Measurements from ENCODE around the gene ASB8. TPM values are rescaled to one million over a fixed set of nuclear protein-coding genes. Genes with fewer than 3 reads are reported as not detected.

ASB8 gene
- polyA plus RNA-seq, 2 of the 4 experiments (the other 2 are of a cell fraction): 16.2 to 25.6 TPM

GRCh38 chr12:48105867-48106680 lies 51.2 kb downstream of the ASB8 start, which contains the start of gene SENP1:
Gene SENP1 (minus strand): TSS chr12:48106079. CDS start chr12:48101472, 4,607 bp downstream.
- ChIA-PET POLR2A (interaction anchor here (1.0 to 2.1 kb wide), 4 partner anchors 13 to 104 kb away, joined by 3 to 24 read pairs (median 10); partner anchors contain the start of genes ASB8 and PFKM), CTCF (interaction anchor here (0.9 to 1.9 kb wide), 6 partner anchors 13 to 77 kb away, joined by 3 to 6 read pairs (median 4); partner anchors contain the start of genes CCDC184 and PFKM)
- H3K4me1 ChIP-seq: peaks cover 13% of the 10 kb centered on the region
- peak within 1 kb of the TSS; percentile 97 to 99 for H3K27ac ChIP-seq
- FAIRE-seq (no peak), ATAC-seq (peak; percentile 95 to 98), DNase-seq (ENCODE audit: low read depth in 1 of 2, low spot score in 1 of 2) (peak; percentile 86 to 94)
- no peaks in the 10 kb centered on the region for H3K9me3 ChIP-seq
- peak within 1 kb of the TSS; percentile 93 for H3K4me3 ChIP-seq
- 1% methylated on average over 36 of the region's 53 CpGs for WGBS (ENCODE audit: missing lambda C conversion rate)
- H3K4me2 ChIP-seq: peak within 1 kb of the TSS; percentile 90
- no peak for TF ChIP-seq EP300 (IDR thresholded peaks at IDR 0.05)
- TF ChIP-seq RFX5 (IDR thresholded peaks at IDR 0.05): 0 out of 2 replicates have a peak, but pooled peaks have one; percentile 19
- TF ChIP-seq ESRRA (IDR thresholded peaks at IDR 0.05; ENCODE audit: borderline replicate concordance, low read length): peak; percentile 22; the same call in 1 of the 2 replicates
- no peak for TF ChIP-seq CBX2 (IDR thresholded peaks at IDR 0.05; ENCODE audit: borderline replicate concordance, low read depth)
- TF ChIP-seq ZNF302 (CRISPR knock-in tag; IDR thresholded peaks at IDR 0.05): no peak
- 0 out of 2 replicates have a peak, but pooled peaks have one; percentile 55 for TF ChIP-seq ZSCAN20 (CRISPR knock-in tag; IDR thresholded peaks at IDR 0.05)
- TF ChIP-seq E2F6 (IDR thresholded peaks at IDR 0.05; ENCODE audit: borderline replicate concordance, low read depth): peak; percentile 70; the same call in 1 of the 2 replicates
- TF ChIP-seq RARB (CRISPR knock-in tag; IDR thresholded peaks at IDR 0.05): no peak
- no peak for TF ChIP-seq SREBF2 (IDR thresholded peaks at IDR 0.05)
- TF ChIP-seq HEYL (CRISPR knock-in tag; IDR thresholded peaks at IDR 0.05): 0 out of 2 replicates have a peak, but pooled peaks have one; percentile 37
- no peak for TF ChIP-seq FOXS1 (CRISPR knock-in tag; IDR thresholded peaks at IDR 0.05)
- TF ChIP-seq KDM5A (IDR thresholded peaks at IDR 0.05): peak; percentile 85
- peak; percentile 75 to 88; a peak in 4 of 5 replicates for TF ChIP-seq JUN (IDR thresholded peaks at IDR 0.05)
- TF ChIP-seq POLR2A (IDR thresholded peaks at IDR 0.05; ENCODE audit: low read length): peak; percentile 48; the same call in 1 of the 2 replicates
- no peak for TF ChIP-seq POLR2AphosphoS2 (conservative IDR thresholded peaks at IDR 0.05; ENCODE audit: low read length)
- TF ChIP-seq PBX3 (IDR thresholded peaks at IDR 0.05): no peak; the same call in 1 of the 2 replicates
- TF ChIP-seq MYC (IDR thresholded peaks at IDR 0.05; ENCODE audit: borderline replicate concordance, low read length): peak; percentile 61; the same call in 1 of the 2 replicates
- peak; percentile 3; the same call in 1 of the 3 replicates for TF ChIP-seq SMC3 (IDR thresholded peaks at IDR 0.05)
- no peak for TF ChIP-seq CHD2 (IDR thresholded peaks at IDR 0.05; ENCODE audit: low read length, partially characterized antibody)
- TF ChIP-seq MAX (IDR thresholded peaks at IDR 0.05): peak; percentile 74
- no peak for TF ChIP-seq REST (IDR thresholded peaks at IDR 0.05)
- TF ChIP-seq EHF (CRISPR knock-in tag; IDR thresholded peaks at IDR 0.05): 0 out of 2 replicates have a peak, but pooled peaks have one; percentile 45
- TF ChIP-seq PHF8 (IDR thresholded peaks at IDR 0.05; ENCODE audit: borderline replicate concordance, low read depth): peak; percentile 53
- TF ChIP-seq ELK1 (IDR thresholded peaks at IDR 0.05; ENCODE audit: low read depth, low read length): no peak
- no peak; the same call in 1 of the 2 replicates for TF ChIP-seq HOXB13 (CRISPR knock-in tag; IDR thresholded peaks at IDR 0.05; ENCODE audit: low read depth)
- TF ChIP-seq MAZ (IDR thresholded peaks at IDR 0.05; ENCODE audit: borderline replicate concordance, low read depth, low read length): 0 out of 2 replicates have a peak, but pooled peaks have one; percentile 49
- TF ChIP-seq EHMT2 (IDR thresholded peaks at IDR 0.05; ENCODE audit: low read depth): peak; percentile 76
- TF ChIP-seq USF2 (IDR thresholded peaks at IDR 0.05): no peak
- TF ChIP-seq CEBPB (IDR thresholded peaks at IDR 0.05): no peak
- no peak for TF ChIP-seq HDAC2 (IDR thresholded peaks at IDR 0.05)
- TF ChIP-seq RAD21 (conservative IDR thresholded peaks at IDR 0.05 in 1 of 2, IDR thresholded peaks at IDR 0.05 in 1 of 2): no peak

Data from A549 (cell line).